ENCODE data around the gene TSNAX.

Gene TSNAX

GRCh38 chr1:231534703-231535159 is 6.3 kb downstream of the TSNAX start:
- TF ChIP-seq GATA2 (IDR thresholded peaks at IDR 0.05; ENCODE audit: low read depth, low read length) (no peak), GATA3 (IDR thresholded peaks at IDR 0.05; ENCODE audit: low read depth, low read length) (no peak)

- TF ChIP-seq GATA3 (IDR thresholded peaks at IDR 0.05; ENCODE audit: low read depth, low read length) (no peak), GATA2 (IDR thresholded peaks at IDR 0.05; ENCODE audit: low read depth, low read length) (no peak)
Measured at GRCh38 chr1:231536099-231536498, 7.6 kb downstream of the TSNAX start.

- TF ChIP-seq GATA2 (IDR thresholded peaks at IDR 0.05; ENCODE audit: low read depth, low read length), result no peak
- TF ChIP-seq GATA3 (IDR thresholded peaks at IDR 0.05; ENCODE audit: low read depth, low read length), result no peak
Measured at GRCh38 chr1:231540847-231541246, 12.4 kb downstream of the TSNAX start.

GRCh38 chr1:231541842-231542241 is 13.4 kb downstream of the TSNAX start:
- no peak for TF ChIP-seq GATA2 (IDR thresholded peaks at IDR 0.05; ENCODE audit: low read depth, low read length)
- TF ChIP-seq GATA3 (IDR thresholded peaks at IDR 0.05; ENCODE audit: low read depth, low read length), result no peak

GRCh38 chr1:231544943-231545592 is 16.6 kb downstream of the TSNAX start:
- TF ChIP-seq GATA2 (IDR thresholded peaks at IDR 0.05; ENCODE audit: low read depth, low read length) (no peak), GATA3 (IDR thresholded peaks at IDR 0.05; ENCODE audit: low read depth, low read length) (no peak)

- TF ChIP-seq GATA3 (IDR thresholded peaks at IDR 0.05; ENCODE audit: low read depth, low read length) (no peak), GATA2 (IDR thresholded peaks at IDR 0.05; ENCODE audit: low read depth, low read length) (no peak)
Measured at GRCh38 chr1:231546693-231547092, 18.2 kb downstream of the TSNAX start.

GRCh38 chr1:231549733-231550447 is 21.4 kb downstream of the TSNAX start:
- TF ChIP-seq GATA3 (IDR thresholded peaks at IDR 0.05; ENCODE audit: low read depth, low read length) (peak; percentile 67), GATA2 (IDR thresholded peaks at IDR 0.05; ENCODE audit: low read depth, low read length) (peak; percentile 83)

GRCh38 chr1:231550448-231550781 is 21.9 kb downstream of the TSNAX start:
- TF ChIP-seq GATA2 (IDR thresholded peaks at IDR 0.05; ENCODE audit: low read depth, low read length) (peak; percentile 52), GATA3 (IDR thresholded peaks at IDR 0.05; ENCODE audit: low read depth, low read length) (peak; percentile 21; the same call in 1 of the 2 replicates)

- TF ChIP-seq GATA3 (IDR thresholded peaks at IDR 0.05; ENCODE audit: low read depth, low read length) (no peak), GATA2 (IDR thresholded peaks at IDR 0.05; ENCODE audit: low read depth, low read length) (no peak)
Measured at GRCh38 chr1:231553320-231553719, 24.9 kb downstream of the TSNAX start.

- no peak for TF ChIP-seq GATA3 (IDR thresholded peaks at IDR 0.05; ENCODE audit: low read depth, low read length)
- TF ChIP-seq GATA2 (IDR thresholded peaks at IDR 0.05; ENCODE audit: low read depth, low read length), result no peak
Measured at GRCh38 chr1:231554969-231555368, 26.5 kb downstream of the TSNAX start.

- TF ChIP-seq GATA3 (IDR thresholded peaks at IDR 0.05; ENCODE audit: low read depth, low read length) (no peak), GATA2 (IDR thresholded peaks at IDR 0.05; ENCODE audit: low read depth, low read length) (no peak)
Measured at GRCh38 chr1:231557411-231557810, 28.9 kb downstream of the TSNAX start.

GRCh38 chr1:231557898-231558707 is 29.6 kb downstream of the TSNAX start:
- TF ChIP-seq GATA2 (IDR thresholded peaks at IDR 0.05; ENCODE audit: low read depth, low read length) (no peak), GATA3 (IDR thresholded peaks at IDR 0.05; ENCODE audit: low read depth, low read length) (no peak)

GRCh38 chr1:231558708-231559185 is 30.3 kb downstream of the TSNAX start:
- TF ChIP-seq GATA2 (IDR thresholded peaks at IDR 0.05; ENCODE audit: low read depth, low read length), result no peak
- TF ChIP-seq GATA3 (IDR thresholded peaks at IDR 0.05; ENCODE audit: low read depth, low read length), result no peak

GRCh38 chr1:231561647-231562383 is 33.3 kb downstream of the TSNAX start:
- TF ChIP-seq GATA3 (IDR thresholded peaks at IDR 0.05; ENCODE audit: low read depth, low read length) (no peak), GATA2 (IDR thresholded peaks at IDR 0.05; ENCODE audit: low read depth, low read length) (no peak)

Data from SH-SY5Y (cell line).